Erythroblast (primary cell): ENCODE results near the gene TMEM182.

Experiments used
- DNase-seq, 2 experiments: peaks; one replicate each; lab custom pipeline; 2025; lab: John Stamatoyannopoulos, UW
- GATA1 ChIP-seq: IDR thresholded peaks from 2 replicates; pipeline ENCODE4 v1.6.1; 2011; ENCODE audit warnings: low read depth, mild to moderate bottlenecking, control low read depth, low read length, moderate library complexity
- POLR2A ChIP-seq: IDR thresholded peaks from 2 replicates; pipeline ENCODE4 v1.6.1; 2011; ENCODE audit warnings: mild to moderate bottlenecking, low read length

Gene TMEM182

DNA sequence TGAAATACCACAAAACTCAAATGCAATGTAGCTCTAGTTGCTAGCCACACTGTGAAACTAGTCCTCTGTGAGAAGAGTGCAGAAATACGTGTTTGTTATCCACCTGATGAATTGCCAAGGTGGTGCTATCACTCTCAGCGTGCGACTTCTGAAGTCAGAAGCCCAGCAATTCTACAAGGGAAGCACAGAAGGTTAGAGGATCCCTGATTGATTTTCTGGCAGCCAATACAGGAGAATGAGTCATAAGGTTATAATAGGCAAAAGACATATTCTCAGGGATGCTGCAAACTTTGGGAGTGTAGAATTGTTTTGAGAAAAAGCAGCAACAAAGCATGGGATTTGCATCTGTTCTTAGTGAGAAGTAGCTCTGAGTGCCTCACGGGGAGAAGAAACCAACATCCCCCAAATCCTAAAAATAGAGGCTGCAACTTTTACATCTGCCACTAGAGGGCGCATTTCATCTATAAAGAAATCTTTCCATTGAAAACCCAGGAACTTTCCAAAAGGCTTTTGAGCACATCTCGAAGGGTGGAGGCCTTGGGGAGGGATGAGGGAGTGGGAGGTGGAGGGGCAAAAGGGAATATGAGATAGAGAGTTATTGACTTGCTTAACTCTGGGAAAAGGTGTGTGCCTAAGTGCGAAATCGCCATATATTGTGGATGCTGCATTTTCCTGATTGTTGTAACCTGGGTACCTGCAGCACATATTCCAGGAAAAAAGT, 78.0 kb downstream of the TMEM182 start:
- TF ChIP-seq POLR2A (no peak), GATA1 (no peak)
- peak; percentile 24 to 58 for DNase-seq

DNA sequence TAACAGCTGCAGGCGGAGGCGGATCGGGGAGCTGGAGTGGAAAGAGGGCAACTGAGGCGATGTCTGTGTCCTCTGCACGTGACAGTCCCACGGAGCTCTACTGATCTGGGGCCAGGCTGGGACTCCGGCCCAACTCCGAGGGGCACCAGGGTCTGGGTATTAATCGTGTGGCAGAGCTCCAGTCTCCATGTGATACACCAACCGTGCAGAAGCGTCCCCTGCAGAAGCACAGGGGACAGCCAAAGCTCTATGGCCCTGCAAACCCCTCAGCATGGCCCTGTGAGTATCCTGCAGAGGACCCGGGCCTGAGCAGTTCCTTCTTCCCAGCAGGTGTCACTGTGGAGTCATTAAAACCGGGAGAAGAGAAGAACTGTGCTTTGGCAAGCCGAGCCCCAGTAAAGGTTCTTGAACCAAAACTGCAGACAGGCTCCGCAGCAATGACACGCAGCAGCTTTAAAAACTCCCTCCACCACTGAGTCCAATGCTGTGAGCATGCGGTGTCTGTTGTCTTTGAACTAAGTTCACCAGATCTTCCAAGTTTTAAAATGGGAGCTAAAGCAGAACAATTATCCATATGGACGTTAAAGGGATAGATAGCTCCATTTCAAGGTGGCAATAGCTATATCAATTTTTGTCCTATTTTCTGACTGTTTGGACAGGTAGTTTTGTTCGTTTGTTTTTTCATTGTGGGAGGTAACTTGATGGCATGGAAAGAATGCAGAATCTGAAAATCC, 79.4 kb downstream of the TMEM182 start:
- no peak for TF ChIP-seq GATA1
- DNase-seq: peak; percentile 20 to 46

DNA sequence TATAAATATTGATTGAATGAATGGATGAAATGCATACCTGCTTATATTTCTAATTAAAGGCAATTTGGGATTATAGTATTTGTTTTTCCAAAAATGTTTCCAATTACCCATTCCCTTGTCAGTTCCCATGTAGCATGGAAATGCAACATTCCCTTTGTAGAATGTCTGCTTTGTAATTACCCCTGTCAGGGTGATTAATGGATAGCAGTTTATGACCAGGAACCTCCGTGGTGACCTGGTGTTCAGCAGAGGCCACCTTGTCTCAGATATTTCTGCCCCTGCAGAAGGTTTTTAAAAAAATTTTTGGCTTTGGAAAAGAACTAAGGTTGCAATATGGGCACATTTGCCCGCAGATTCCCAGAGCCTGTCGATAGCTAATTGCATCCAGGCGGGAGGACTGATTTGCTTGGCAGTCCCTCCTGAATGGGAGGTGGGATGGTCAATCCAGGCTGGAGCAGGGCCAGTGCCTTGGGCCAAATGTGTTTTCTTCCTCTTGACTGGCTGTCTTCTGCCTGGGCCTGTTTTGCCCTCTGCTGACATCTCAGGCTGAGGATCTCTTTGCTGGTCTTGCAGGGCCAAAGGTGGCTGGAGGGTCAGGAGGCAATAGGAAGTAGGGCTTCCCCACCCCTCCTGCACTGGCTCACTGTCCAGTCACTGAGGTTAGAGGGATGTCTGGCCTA, 82.1 kb downstream of the TMEM182 start:
- DNase-seq: no peak
- TF ChIP-seq GATA1: no peak
- no peak for TF ChIP-seq POLR2A

DNA sequence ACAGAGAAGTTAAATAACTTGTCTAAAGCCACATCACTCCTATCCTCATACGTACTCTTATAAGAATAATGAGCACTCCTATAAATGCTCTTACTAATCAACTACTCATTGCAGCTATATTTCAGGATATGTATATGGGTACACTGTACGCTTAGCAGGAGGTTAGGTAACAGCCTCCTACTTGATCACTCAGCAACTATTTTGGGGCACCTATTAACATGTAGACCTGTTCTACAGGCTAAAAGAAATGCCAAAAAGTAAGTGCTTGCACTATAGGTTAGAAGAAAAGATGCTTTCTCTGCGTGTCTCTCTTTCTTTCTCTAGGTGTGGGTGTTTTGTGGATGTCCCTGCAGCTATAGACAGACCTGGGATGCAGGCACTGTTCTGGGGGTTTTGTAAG, 83.1 kb downstream of the TMEM182 start:
- TF ChIP-seq GATA1 (no peak), POLR2A (no peak)
- DNase-seq: no peak

DNA sequence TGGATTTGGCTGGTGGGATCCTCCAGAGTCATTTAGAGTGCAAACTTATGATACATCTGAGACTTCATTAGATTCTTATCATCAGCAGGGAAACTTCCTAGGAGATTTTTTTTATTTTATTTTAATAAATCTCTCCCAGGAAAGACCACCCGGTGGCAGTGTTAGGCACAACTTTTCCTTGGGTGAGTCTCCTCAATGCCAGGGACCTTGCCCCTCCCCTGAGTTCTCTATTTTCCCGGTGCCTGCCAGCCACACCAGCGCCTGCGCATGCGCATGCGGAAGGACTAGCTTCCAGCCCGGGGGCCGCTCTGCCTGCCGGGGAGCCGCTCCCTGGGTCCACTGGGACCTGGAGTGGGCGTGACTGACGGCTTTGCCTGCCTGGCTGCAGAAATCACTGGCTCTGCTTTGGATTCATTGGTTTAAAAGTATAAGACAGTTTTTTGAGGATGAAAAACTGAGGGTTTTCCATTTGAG, 86.6 kb downstream of the TMEM182 start:
- TF ChIP-seq GATA1 (no peak), POLR2A (no peak)
- peak in 1 of 2 experiments; percentile 11 for DNase-seq

DNA sequence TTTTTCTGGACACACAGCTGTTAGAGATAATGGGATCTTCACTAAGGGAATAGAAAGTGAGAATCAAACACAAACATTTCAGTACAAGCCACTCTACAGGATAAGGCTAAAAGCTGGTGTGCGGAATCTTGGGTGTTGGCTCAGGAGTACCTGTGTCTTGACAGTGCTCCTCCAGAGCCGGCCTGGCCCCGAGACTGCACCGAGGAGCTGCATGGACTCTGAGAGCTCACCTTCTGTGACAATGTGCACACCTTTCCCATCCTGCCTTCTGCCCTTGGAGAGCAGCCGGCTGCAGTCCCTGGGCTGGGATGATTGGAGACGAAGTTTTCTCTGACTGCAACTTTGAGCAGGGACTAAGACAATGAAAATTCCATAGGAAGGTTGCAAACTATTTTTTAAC, 89.1 kb downstream of the TMEM182 start:
- DNase-seq: no peak
- TF ChIP-seq POLR2A: no peak
- no peak for TF ChIP-seq GATA1

DNA sequence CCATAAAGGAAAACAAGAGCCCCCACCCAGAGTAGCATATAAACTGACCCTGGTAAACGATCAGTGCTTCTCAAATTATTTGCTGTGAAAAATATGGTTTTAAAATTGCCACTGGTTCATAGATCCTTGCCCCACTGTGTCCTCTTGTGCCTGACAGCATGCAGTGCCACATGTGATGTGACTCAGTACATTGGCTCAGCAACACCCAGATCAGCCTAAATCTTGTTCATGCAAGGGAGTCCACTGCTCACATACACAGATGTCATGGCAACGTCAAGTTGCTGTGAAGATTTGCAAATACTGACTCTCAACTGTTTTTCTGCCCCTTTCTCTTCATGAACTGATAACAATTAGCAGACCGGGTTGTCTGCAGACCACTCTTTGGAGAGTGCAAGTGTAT, 91.0 kb downstream of the TMEM182 start:
- TF ChIP-seq POLR2A (no peak), GATA1 (no peak)
- DNase-seq: no peak
